ENCODE results near the gene KRT6A.

DNA sequence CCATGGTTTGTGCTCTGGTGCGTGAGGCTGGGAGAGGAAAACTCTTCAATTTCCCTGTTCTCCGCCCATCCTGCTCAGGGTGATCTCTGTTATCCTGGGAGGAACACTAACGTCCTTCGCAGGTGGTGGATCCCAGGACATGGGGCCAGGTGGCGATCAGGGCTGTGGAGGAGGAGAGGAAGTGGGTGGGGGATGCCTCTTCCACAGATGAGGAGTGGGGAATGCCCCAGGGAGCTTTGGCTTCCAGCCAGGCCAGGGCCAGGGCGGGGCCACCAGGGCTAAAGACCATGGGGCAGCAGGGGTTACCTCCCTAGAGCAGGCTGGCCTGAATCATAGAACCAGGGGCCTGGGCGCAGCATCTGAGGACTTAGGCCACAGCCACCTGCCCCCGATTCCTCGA is 55.5 kb downstream of the KRT6A start:
- TF ChIP-seq POLR2A (IDR thresholded peaks at IDR 0.05; ENCODE audit: control extremely low read depth in 1 of 2, low read depth in 2 of 2, low read length in 2 of 2): no peak
- no peak for TF ChIP-seq HDAC6 (IDR thresholded peaks at IDR 0.05; ENCODE audit: low read depth, low read length)
- TF ChIP-seq, protein P1, sequence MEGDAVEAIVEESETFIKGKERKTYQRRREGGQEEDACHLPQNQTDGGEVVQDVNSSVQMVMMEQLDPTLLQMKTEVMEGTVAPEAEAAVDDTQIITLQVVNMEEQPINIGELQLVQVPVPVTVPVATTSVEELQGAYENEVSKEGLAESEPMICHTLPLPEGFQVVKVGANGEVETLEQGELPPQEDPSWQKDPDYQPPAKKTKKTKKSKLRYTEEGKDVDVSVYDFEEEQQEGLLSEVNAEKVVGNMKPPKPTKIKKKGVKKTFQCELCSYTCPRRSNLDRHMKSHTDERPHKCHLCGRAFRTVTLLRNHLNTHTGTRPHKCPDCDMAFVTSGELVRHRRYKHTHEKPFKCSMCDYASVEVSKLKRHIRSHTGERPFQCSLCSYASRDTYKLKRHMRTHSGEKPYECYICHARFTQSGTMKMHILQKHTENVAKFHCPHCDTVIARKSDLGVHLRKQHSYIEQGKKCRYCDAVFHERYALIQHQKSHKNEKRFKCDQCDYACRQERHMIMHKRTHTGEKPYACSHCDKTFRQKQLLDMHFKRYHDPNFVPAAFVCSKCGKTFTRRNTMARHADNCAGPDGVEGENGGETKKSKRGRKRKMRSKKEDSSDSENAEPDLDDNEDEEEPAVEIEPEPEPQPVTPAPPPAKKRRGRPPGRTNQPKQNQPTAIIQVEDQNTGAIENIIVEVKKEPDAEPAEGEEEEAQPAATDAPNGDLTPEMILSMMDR (IDR thresholded peaks at IDR 0.05; ENCODE audit: control extremely low read depth in 1 of 3, insufficient read depth in 1 of 3, low read depth in 1 of 3, low read length in 3 of 3): no peak
- no peak for TF ChIP-seq RFX5 (IDR thresholded peaks at IDR 0.05; ENCODE audit: borderline replicate concordance, low read depth, low read length)
- no peak for TF ChIP-seq EZH2 (IDR thresholded peaks at IDR 0.05; ENCODE audit: low read depth, low read length, severe bottlenecking)
- no peak for TF ChIP-seq HDAC2 (IDR thresholded peaks at IDR 0.05; ENCODE audit: borderline replicate concordance in 1 of 2, low read depth in 2 of 2, low read length in 2 of 2)
- TF ChIP-seq, protein P2, sequence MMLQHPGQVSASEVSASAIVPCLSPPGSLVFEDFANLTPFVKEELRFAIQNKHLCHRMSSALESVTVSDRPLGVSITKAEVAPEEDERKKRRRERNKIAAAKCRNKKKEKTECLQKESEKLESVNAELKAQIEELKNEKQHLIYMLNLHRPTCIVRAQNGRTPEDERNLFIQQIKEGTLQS (IDR thresholded peaks at IDR 0.05; ENCODE audit: insufficient read depth, low read depth, low read length): no peak
